SH-SY5Y (cell line): ENCODE data around the gene SLC25A46.

ENCODE experiments used
- GATA2 ChIP-seq: IDR thresholded peaks from 2 replicates; pipeline ENCODE4 v1.6.1; 2011; ENCODE audit warnings: mild to moderate bottlenecking, low read depth, low read length
- GATA3 ChIP-seq: IDR thresholded peaks from 2 replicates; pipeline ENCODE4 v1.6.1; 2011; ENCODE audit warnings: low read depth, mild to moderate bottlenecking, low read length, moderate library complexity

Gene SLC25A46

DNA sequence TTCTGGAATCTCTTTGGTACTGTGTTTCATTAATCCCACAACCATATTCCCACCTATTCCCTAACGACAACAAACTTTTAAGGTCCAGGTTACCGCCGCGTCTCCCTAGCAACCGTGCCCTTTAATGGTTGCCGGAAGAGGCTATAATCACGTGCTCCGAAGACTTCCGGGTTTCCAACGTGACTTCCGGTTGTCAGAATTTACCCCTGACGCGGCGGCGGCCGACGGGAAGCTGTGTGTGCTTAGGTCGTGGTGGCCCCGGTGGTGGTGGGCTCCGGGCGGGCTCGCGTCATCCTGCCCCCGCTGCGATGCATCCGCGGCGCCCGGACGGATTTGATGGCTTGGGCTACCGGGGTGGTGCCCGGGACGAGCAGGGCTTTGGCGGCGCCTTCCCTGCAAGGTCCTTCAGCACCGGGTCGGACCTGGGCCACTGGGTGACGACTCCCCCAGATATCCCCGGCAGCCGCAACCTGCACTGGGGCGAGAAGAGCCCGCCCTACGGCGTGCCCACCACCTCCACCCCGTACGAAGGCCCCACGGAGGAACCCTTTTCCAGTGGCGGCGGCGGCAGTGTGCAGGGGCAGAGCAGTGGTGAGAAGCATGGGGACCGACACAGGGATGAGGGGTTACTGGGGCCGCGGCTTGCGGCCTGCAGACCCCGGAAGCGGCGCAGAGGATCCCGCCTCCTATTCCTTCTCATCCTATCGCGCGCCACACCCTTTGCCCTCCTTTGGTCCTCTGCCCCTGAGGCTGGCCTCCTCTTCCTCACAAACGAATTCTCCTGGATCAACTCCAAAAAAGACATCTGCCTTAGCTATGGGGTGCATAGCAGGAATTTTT is at the start of gene SLC25A46:
Gene SLC25A46 (plus strand): TSS at position 196 of the 840 bp plus-strand sequence. CDS start 113 bp downstream, at position 309.
- TF ChIP-seq GATA3, result no peak
- no peak for TF ChIP-seq GATA2

DNA sequence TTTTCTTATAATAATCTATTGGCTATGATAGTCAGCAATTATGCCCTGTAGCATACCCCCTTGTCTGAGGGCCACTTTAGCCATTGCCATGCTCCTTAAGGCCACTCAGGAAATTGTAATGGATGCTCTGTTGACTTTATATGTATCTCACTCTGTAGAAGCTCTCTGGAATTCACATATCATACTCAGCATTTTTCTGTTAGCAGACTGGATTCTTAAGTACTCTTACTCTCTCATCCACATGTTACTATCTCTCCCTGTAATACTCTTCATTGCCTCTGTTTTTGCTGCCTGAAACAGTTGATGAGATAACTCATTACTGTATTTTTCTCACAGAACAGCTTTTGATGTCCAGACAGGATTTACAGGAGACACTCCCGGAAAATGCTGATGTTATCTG is 36.5 kb upstream of the SLC25A46 start:
- TF ChIP-seq GATA2 (no peak), GATA3 (no peak)

DNA sequence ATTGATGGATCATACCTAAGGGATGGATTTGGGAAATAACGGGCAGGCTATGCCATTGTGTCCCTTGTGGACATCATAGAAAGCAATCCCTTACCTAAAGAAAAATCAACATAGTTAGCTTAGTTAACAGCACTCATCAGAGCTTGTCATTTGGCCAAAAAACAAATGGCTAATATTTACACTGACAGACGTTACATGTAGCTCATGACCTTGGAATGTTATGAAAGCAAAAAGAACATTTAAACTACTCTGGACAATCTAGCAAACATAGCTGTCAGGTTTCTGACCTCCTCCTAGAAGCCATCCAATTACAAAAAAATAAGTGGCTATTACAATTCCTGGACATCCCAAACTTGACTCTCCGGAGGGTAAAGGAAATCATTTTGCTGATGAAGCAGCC is 36.1 kb upstream of the SLC25A46 start:
- no peak for TF ChIP-seq GATA3
- no peak for TF ChIP-seq GATA2

DNA sequence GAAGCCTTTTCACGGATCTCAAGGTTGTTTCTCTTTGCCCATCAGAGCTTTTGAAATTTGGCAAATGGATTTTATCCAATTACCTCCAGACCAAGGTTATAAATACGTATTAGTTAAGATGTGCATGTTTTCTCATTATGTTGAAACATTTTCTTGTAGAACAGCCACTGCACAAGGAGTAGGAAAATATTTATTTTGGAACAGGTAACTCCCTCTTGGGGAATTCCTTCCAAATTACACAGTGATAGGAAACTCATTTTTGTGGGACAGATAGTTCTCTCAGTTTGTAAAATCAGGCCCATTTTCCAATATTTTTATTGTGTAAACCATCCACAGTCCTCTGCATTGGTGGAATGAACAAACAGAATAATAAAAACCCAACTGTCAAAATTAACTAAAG is 35.3 kb upstream of the SLC25A46 start:
- TF ChIP-seq GATA3 (no peak), GATA2 (no peak)

DNA sequence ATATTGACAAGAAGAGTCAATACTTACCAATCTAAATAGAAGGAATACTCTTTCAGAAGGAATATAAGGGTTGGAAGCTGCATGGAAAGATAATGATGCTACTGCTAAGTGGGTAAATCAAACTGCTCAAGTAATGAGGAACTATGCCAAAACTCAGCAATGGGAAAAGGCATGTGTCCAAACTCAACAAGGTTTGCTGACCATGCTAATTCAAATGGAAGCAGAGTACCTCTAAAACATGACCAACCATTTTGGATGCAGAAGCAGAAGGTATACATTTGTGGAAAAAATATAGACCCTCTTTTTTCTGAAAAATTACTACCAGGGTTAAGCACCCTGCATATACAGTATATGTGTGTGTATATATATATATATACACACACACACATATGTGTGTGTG is 33.5 kb upstream of the SLC25A46 start:
- TF ChIP-seq GATA3 (no peak), GATA2 (no peak)

DNA sequence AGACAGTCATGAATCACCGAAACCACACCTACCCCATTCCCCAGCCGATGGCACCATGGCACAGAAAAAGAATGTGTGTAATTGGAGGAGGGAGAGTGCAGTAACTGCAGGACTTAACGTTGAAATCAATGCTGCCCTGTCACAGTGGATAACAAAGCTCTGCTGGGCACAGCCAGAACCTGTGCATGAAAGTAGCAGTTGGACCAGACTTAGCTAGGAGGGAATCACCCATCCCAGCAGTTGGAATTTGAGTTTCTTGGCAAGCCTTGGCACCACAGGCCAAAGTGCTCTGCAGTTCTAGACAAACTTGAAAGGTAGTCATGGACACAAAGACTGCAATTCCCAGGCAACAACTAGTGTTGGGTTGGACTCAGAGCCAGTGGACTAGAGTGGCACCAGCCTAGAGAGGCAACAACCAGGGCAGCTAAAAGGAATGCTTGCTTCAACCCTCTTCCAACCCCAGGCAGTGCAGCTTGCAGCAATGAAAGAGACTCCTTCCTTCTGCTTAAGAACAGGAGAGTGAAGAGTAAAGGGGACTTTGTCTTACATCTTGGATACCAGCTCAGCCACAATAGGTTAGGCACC is 31.5 kb upstream of the SLC25A46 start:
- TF ChIP-seq GATA2, result no peak
- TF ChIP-seq GATA3, result no peak

DNA sequence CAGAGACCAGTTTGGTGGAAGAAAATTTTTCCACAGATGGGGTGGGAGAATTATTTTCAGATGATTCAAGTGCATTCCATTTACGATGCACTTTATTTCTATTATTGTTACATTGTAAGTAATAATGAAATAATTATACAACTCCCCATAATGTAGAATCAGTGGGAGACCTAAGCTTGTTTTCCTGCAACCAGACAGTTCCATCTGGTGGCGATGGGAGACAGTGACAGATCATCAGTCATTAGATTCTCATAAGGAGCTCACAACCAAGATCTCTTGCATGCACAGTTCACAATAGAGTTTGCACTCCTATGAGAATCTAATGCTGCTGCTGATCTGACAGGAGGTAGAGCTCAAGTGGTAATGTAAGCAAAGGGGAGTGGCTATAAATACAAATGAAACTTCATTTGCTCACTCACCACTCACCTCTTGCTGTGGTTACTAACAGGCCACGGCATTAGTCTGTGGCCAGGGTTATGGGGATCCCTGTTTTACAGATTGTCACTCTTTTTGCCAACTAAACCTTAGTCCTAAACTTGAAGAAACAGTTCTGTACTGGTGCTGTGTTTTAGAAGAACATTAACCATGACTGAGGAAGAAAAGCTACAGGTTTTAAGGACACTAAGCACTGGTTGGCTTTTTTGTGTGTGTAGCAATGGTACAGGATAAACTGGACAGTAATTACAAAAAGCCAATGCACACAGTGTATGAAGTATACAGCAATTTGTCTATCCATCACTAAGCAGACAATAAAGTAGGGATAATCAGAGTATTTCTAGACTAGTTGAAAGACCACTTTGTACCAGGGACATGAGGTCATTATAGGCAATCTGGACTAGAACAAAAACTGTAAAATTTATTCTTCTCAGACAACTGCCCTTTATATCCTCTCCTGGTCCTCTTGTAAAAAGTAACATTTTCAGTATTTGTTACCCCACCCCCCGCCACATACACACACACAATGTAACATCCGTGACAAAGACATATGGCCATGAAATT is 22.3 kb upstream of the SLC25A46 start:
- TF ChIP-seq GATA3 (no peak), GATA2 (no peak)

DNA sequence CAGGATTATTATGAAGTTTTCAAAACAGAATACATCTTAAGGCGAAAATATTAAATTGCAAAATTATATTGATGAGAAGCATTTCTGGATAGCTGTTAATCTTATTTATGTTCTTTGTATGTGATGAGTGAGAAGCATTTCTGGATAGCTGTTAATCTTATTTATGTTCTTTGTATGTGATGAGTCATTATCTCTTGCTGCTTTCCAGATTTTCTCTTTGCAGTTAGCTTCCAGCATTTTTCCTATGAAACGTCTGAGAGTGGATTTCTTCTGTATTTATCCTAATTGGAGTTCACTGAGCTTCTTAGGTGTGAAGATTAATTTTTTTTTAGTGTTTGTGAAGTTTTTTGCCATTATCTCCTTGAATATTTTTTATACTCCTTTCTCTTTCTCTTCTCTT is 20.5 kb upstream of the SLC25A46 start:
- TF ChIP-seq GATA3, result no peak
- no peak for TF ChIP-seq GATA2

DNA sequence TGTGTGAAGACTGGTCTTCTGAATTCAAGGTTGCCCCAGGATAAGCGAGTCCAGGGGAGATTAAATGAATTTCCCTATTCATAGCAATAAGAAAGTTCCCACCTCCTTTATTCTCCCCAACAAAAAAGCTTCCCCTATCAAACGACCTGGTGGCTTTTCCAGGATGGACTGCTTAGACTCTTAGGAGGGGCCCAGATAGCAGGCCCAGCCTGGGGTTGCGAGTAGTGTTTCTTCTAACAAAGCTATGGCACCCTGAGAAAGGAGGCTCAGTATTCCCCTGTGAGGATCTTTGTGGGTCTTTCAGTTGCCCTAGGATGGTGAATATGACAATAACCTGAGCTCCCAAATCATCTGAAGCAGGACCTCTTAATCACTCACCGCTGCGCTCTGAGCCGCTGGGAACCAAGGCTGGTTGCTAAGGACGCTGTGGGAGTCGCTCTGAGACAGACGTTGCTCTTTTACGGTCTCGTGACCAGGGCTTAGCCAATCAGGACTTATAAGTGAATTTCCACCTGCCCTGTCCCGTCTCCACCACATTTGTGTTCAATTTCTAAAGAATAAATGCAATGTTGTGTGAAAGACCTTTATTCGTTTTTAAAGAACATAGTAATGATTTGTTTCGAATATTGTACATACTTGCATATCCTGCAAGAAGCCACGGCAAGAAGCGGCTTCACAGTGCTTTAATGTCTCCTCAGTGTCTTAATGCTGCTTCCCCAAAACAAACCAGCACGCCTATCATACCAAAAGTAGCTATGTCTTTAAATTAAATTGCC is 12.4 kb upstream of the SLC25A46 start, which contains the start of gene TMEM232:
Gene TMEM232 (minus strand): TSS at position 423 of the 776 bp plus-strand sequence. CDS start 59,319 bp downstream, outside the sequence.
- TF ChIP-seq GATA2, result no peak

DNA sequence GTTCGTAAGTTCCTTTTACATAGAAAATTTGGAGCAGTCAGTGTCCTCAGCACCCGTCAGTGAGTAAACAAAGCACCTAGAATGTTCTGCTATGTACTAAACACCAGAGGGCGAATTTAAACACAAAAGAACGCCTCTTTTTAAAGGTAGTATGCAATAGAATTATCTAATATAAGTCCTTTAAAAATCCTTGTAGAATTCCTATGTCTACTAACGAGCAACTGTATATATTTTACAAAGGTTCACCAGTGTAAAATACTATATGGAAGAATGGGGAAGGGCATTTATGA is 11.8 kb upstream of the SLC25A46 start:
- TF ChIP-seq GATA3, result no peak
- no peak for TF ChIP-seq GATA2

DNA sequence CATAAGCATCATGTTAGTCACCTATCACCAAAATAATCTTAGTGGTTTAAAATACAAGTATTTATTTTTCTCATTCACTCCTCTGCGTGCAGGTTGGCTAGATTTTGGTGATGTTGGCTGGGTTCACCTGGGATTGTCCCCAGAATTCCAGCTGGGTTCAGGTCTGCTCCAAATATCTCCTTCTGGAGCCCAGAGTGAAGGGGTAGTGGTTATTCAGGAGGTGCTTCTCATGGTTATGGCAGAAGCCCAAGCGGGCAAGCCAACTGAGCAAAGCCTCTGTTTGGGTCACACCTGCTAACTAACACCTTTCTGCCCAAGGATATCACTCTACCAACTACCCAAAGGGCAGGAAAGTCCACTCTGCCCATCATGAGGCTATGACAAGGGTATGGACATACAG is 4.7 kb upstream of the SLC25A46 start:
- TF ChIP-seq GATA3 (no peak), GATA2 (no peak)

DNA sequence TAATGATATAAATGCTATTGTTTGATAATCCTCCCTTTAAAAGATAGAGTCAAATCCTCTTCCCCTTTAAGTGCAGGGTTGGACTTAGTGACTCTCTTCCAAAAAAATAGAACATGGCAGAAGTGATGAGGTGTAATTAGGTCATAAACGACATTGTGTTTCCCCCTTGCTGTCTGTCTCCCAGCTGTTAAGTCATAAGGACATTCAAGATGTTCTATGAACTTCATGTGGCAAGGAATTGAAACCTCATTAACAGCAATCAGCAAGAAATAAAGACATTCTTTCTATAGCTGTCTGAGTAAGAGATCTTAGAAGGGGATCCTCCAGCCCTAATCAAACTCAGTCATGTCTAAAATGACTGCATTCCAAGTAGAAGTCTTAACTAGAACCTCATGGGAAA is 3.3 kb upstream of the SLC25A46 start:
- TF ChIP-seq GATA3 (no peak), GATA2 (no peak)

DNA sequence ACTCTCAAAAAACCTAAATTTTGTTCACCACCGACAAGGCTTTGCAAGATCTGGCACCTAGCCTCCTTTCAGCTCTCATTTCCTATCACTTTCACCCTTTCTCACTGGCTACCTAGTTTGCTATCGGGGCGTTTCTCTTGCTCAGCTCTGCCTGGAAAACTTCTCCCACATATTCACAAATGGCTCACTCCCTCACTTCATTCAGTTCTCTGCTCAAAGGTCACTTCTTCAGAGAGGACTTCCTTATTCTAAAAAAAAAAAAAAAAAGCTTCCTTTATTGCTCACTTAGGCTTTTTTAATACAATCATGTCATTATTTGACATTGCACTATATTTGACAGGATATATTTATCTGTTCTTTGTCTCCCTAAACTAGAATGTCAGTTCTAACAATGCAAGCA is 2.1 kb upstream of the SLC25A46 start:
- TF ChIP-seq GATA3 (no peak), GATA2 (no peak)

DNA sequence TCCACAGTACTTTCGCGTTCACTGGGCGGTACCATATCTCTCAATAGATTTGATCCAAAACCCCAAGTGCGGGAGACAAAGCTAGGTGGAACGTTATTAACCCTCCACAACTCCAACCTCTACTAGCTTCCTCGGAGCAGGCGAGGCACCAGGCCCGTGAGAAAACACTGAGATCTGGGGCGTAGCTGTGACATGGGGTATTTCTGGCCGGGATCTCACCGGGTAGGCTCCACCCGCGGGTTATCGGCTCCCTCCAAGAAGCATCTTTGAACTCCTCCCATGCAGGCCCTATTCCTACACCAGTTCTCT is 350 bp upstream of the SLC25A46 start:
- TF ChIP-seq GATA3, result no peak
- TF ChIP-seq GATA2, result 0 out of 2 replicates have a peak, but pooled peaks have one; percentile 9
